H1 (cell line): ENCODE measurements around the gene FAM186B. TPM values are rescaled to one million over a fixed set of nuclear protein-coding genes. Genes with fewer than 3 reads are reported as not detected.

ENCODE experiments used
- CTCF ChIA-PET: fragments of 300-600 bp; sonication (Branson Sonifier 250); formaldehyde crosslinking; loops from one replicate; lab custom pipeline; 2021; ENCODE audit not compliant: partially characterized antibody; lab: Charles Lee
- POLR2A ChIA-PET: fragments of 300-600 bp; sonication (Branson Sonifier 250); formaldehyde crosslinking; loops from one replicate; lab custom pipeline; 2021; ENCODE audit warnings: inconsistent platforms; ENCODE audit not compliant: partially characterized antibody; lab: Charles Lee
- DNase-seq, 2 experiments: peaks; one replicate each; pipeline versions ENCODE4 v3.0.0 to v3.0.0-alpha.2; 2010 to 2022; ENCODE audit warnings: low spot score in 2 of 2, low read depth in 1 of 2, mixed read lengths in 1 of 2
- FAIRE-seq: peaks from 2 replicates; lab custom pipeline; 2011; peaks lifted over from hg19 to GRCh38; lab: Jason Lieb, UNC
- H2AFZ ChIP-seq: 2 replicates; pipeline ENCODE4 v1.8.1; 2012; ENCODE audit warnings: low read length, inconsistent platforms
- H2AK5ac ChIP-seq: 2 replicates; pipeline ENCODE4 v1.6.1; 2013; ENCODE audit warnings: low read depth, low read length
- H2BK120ac ChIP-seq: replicated peaks from 2 replicates; pipeline ENCODE3; 2013; ENCODE audit warnings: low read depth, low read length, inconsistent platforms
- H2BK12ac ChIP-seq: 2 replicates; pipeline ENCODE4 v1.6.1; 2013; ENCODE audit warnings: low read depth, low read length
- H2BK15ac ChIP-seq: 2 replicates; pipeline ENCODE4 v1.6.1; 2013; ENCODE audit warnings: low read length
- H2BK20ac ChIP-seq: 2 replicates; pipeline ENCODE4 v1.6.1; 2013; ENCODE audit warnings: low read length
- H2BK5ac ChIP-seq: 2 replicates; pipeline ENCODE4 v1.6.1; 2013; ENCODE audit warnings: low read depth, low read length
- H3K14ac ChIP-seq: 2 replicates; pipeline ENCODE4 v1.6.1; 2013; ENCODE audit warnings: inconsistent platforms; ENCODE audit not compliant: insufficient read length
- H3K18ac ChIP-seq: 2 replicates; pipeline ENCODE4 v1.6.1; 2013; ENCODE audit warnings: low read length; ENCODE audit errors: extremely low read depth
- H3K23ac ChIP-seq: 2 replicates; pipeline ENCODE4 v1.6.1; 2013; ENCODE audit warnings: inconsistent platforms; ENCODE audit not compliant: insufficient read length
- H3K23me2 ChIP-seq: 2 replicates; pipeline ENCODE4 v1.6.1; 2013; ENCODE audit warnings: low read depth, low read length
- H3K27ac ChIP-seq: 2 replicates; pipeline ENCODE4 v1.6.1; 2011; ENCODE audit warnings: low read depth, low read length, inconsistent platforms
- H3K27me3 ChIP-seq, 4 experiments: replicated peaks in 1 of 4; 1 replicate in 1 of 4; 2 replicates in 3 of 4; pipeline versions ENCODE4 v1.6.1 to v1.8.1; 2011 to 2013; ENCODE audit warnings: low read length in 3 of 4, mild to moderate bottlenecking in 3 of 4, inconsistent platforms in 2 of 4, mixed read lengths in 2 of 4, moderate library complexity in 1 of 4; ENCODE audit not compliant: control insufficient read depth in 3 of 4, insufficient read depth in 3 of 4; ENCODE audit errors: extremely low read depth in 1 of 4
- H3K36me3 ChIP-seq, 4 experiments: 2 replicates each; pipeline versions ENCODE4 v1.6.1 to v1.8.1; 2011 to 2013; ENCODE audit warnings: mild to moderate bottlenecking in 4 of 4, low read length in 3 of 4, moderate library complexity in 2 of 4, control low read depth in 1 of 4, inconsistent platforms in 1 of 4; ENCODE audit not compliant: insufficient read depth in 4 of 4, control insufficient read depth in 2 of 4
- H3K4ac ChIP-seq: replicated peaks from 2 replicates; pipeline ENCODE3; 2013; ENCODE audit warnings: low read length, low read depth, mixed read lengths, inconsistent platforms; ENCODE audit not compliant: insufficient read length
- H3K4me1 ChIP-seq, 4 experiments: replicated peaks in 1 of 4; 1 replicate in 1 of 4; 2 replicates in 3 of 4; pipeline versions ENCODE4 v1.6.1 to v1.8.1; 2011 to 2013; ENCODE audit warnings: low read length in 3 of 4, inconsistent platforms in 2 of 4, mixed read lengths in 1 of 4; ENCODE audit not compliant: insufficient read depth in 4 of 4, control insufficient read depth in 3 of 4
- H3K4me2 ChIP-seq, 2 experiments: 2 replicates each; pipeline versions ENCODE4 v1.6.1 to v1.8.1; 2011 to 2013; ENCODE audit warnings: low read depth in 2 of 2, low read length in 2 of 2, control low read depth in 1 of 2, inconsistent platforms in 1 of 2, mild to moderate bottlenecking in 1 of 2; ENCODE audit not compliant: insufficient read depth in 1 of 2
- H3K4me3 ChIP-seq, 4 experiments: fragments of 200-600, 300-600 bp in 1 of 4; sonication (generic), shearing (Covaris generic), sonication (Bioruptor Twin) in 1 of 4; 2 replicates each; pipeline versions ENCODE4 v1.5.1 to v1.8.1; 2011 to 2016; ENCODE audit warnings: low read length in 4 of 4, low read depth in 3 of 4, control low read depth in 2 of 4, inconsistent platforms in 2 of 4, mild to moderate bottlenecking in 2 of 4, mixed read lengths in 1 of 4, moderate library complexity in 1 of 4; ENCODE audit not compliant: insufficient read depth in 2 of 4; ENCODE audit errors: extremely low read depth in 1 of 4
- H3K56ac ChIP-seq: replicated peaks from 2 replicates; pipeline ENCODE3; 2013; ENCODE audit warnings: low read depth, mild to moderate bottlenecking, mixed read lengths, low read length, inconsistent platforms; ENCODE audit not compliant: insufficient read length
- H3K79me1 ChIP-seq: 2 replicates; pipeline ENCODE4 v1.6.1; 2013; ENCODE audit warnings: low read depth, low read length, control low read depth
- H3K79me2 ChIP-seq, 2 experiments: 2 replicates each; pipeline versions ENCODE4 v1.6.1 to v1.8.1; 2012 to 2013; ENCODE audit warnings: low read length in 2 of 2, mild to moderate bottlenecking in 2 of 2, inconsistent platforms in 1 of 2; ENCODE audit not compliant: insufficient read depth in 2 of 2, control insufficient read depth in 1 of 2
- H3K9ac ChIP-seq, 4 experiments: replicated peaks in 1 of 4; 1 replicate in 1 of 4; 2 replicates in 3 of 4; pipeline versions ENCODE4 v1.6.1 to v1.8.1; 2011 to 2013; ENCODE audit warnings: low read depth in 3 of 4, low read length in 3 of 4, control low read depth in 2 of 4, mild to moderate bottlenecking in 2 of 4, moderate library complexity in 2 of 4, inconsistent platforms in 1 of 4; ENCODE audit errors: extremely low read depth in 1 of 4
- H3K9me3 ChIP-seq, 2 experiments: 2 replicates each; pipeline versions ENCODE4 v1.6.1 to v1.8.1; 2012 to 2013; ENCODE audit warnings: mild to moderate bottlenecking in 2 of 2, moderate library complexity in 2 of 2, control low read depth in 1 of 2, inconsistent platforms in 1 of 2, low read depth in 1 of 2, low read length in 1 of 2, mixed read lengths in 1 of 2; ENCODE audit not compliant: insufficient read depth in 2 of 2
- H4K20me1 ChIP-seq, 2 experiments: replicated peaks in 1 of 2; 2 replicates each; pipeline versions ENCODE3 to v1.8.1; 2011 to 2013; ENCODE audit warnings: inconsistent platforms in 2 of 2, low read length in 2 of 2, mild to moderate bottlenecking in 1 of 2; ENCODE audit not compliant: insufficient read depth in 2 of 2, control insufficient read depth in 1 of 2
- H4K5ac ChIP-seq: 2 replicates; pipeline ENCODE4 v1.6.1; 2013; ENCODE audit warnings: low read length, low read depth, mixed read lengths, inconsistent platforms; ENCODE audit not compliant: insufficient read length
- H4K8ac ChIP-seq: 2 replicates; pipeline ENCODE4 v1.8.0; 2013; ENCODE audit warnings: mild to moderate bottlenecking, moderate library complexity, low read length, inconsistent platforms; ENCODE audit not compliant: insufficient read depth; ENCODE audit errors: extremely low read depth
- H4K91ac ChIP-seq: replicated peaks from 2 replicates; pipeline ENCODE3; 2013; ENCODE audit warnings: low read length, mixed read lengths, inconsistent platforms; ENCODE audit not compliant: insufficient read length
- ASH2L ChIP-seq: fragments of 200-600, 300-600 bp; sonication (generic); IDR thresholded peaks from one replicate; pipeline ENCODE4 v1.7.1; 2017; ENCODE audit warnings: low read length
- ATF3 ChIP-seq: IDR thresholded peaks from 2 replicates; pipeline ENCODE4 v1.6.1; 2011; ENCODE audit warnings: low read depth, mild to moderate bottlenecking, low read length; ENCODE audit not compliant: insufficient read depth
- CBX8 ChIP-seq: fragments of 300-800, 300-1000 bp; sonication (generic); IDR thresholded peaks from 2 replicates; pipeline ENCODE4 v1.7.1; 2016; ENCODE audit warnings: low read depth, low read length, borderline replicate concordance
- CEBPB ChIP-seq: IDR thresholded peaks from 2 replicates; pipeline ENCODE4 v1.6.1; 2012; ENCODE audit warnings: low read depth, low read length
- EGR1 ChIP-seq: IDR thresholded peaks from 2 replicates; pipeline ENCODE4 v1.6.1; 2011; ENCODE audit warnings: low read depth, low read length, borderline replicate concordance
- GABPA ChIP-seq: IDR thresholded peaks from 2 replicates; pipeline ENCODE4 v1.6.1; 2011; ENCODE audit warnings: mild to moderate bottlenecking, low read length, moderate library complexity, borderline replicate concordance; ENCODE audit not compliant: insufficient read depth
- SIX5 ChIP-seq: IDR thresholded peaks from 2 replicates; pipeline ENCODE4 v1.6.1; 2011; ENCODE audit warnings: mild to moderate bottlenecking, low read depth, low read length
- USF2 ChIP-seq: IDR thresholded peaks from 2 replicates; pipeline ENCODE4 v1.6.1; 2011; ENCODE audit warnings: low read length, improper control_type of control experiment
- ZNF274 ChIP-seq: IDR thresholded peaks from 2 replicates; pipeline ENCODE4 v1.7.0; 2012; ENCODE audit warnings: low read length, borderline replicate concordance; ENCODE audit errors: extremely low read depth
- WGBS, 2 experiments: shearing (Covaris generic) in 1 of 2; methylation state at CpG; one replicate each; pipeline versions ENCODE4 v1.1.6 to v1.1.7; 2013 to 2015; ENCODE audit warnings: low lambda C conversion rate in 2 of 2, mixed read lengths in 2 of 2, inconsistent platforms in 1 of 2, low coverage in 1 of 2, missing lambda C conversion rate in 1 of 2; ENCODE audit not compliant: insufficient replicate concordance in 2 of 2, insufficient coverage in 1 of 2, insufficient read length in 1 of 2; ENCODE audit errors: extremely low coverage in 1 of 2, missing lambda C conversion rate in 1 of 2; 5-methylcytosine and 5-hydroxymethylcytosine counted together
- polyA plus RNA-seq, 7 experiments: library from polyadenylated mRNA; depleted of rRNA in 3 of 7; stranded (reverse) in 5 of 7; unstranded in 2 of 7; fragments of >200 nt in 5 of 7; fragments of 200-250 nt in 2 of 7; gene quantifications; 1 replicate in 5 of 7; 2 replicates in 1 of 7; 4 replicates in 1 of 7; pipeline versions ENCODE4 v1.2.1 to v1.2.3, GENCODE V29; 2011 to 2013; ENCODE audit warnings: missing spikeins in 2 of 7, mixed read lengths in 2 of 7
- total RNA-seq: library from RNA; stranded (reverse); fragmentation: NEBNext Ultra II Directional; extraction: Animal tissue kit (Norgen Biotek cat#: 25700); gene quantifications from 2 replicates; pipeline ENCODE4 v1.2.1, GENCODE V29; 2021

The FAM186B gene
- total and polyA plus RNA-seq, 2 of the 8 experiments (the other 6 are each of a cell fraction or from before 2014, with no cell fraction given): 0.12 to 0.73 TPM

GRCh38 chr12:49588721-49589516 lies 16.5 kb downstream of the FAM186B start:
- Histone ChIP-seq H2BK20ac (no peak overlapping the region), H3K27me3 (no peaks in the 10 kb centered on the region), H3K4me2 (no peak overlapping the region), H3K4me1 (no peaks in the 10 kb centered on the region; a peak in 1 of 7 replicates), H2AFZ (no peak overlapping the region), H3K79me2 (no peaks in the 10 kb centered on the region), H2BK120ac (no peak overlapping the region), H3K9ac (no peak overlapping the region), H2BK15ac (no peak overlapping the region), H3K36me3 (no peaks in the 10 kb centered on the region; a peak in 1 of 8 replicates), H4K20me1 (peaks cover 0 to 2% of the 10 kb centered on the region in 2 experiments), H3K23ac (no peak overlapping the region), H3K9me3 (no peaks in the 10 kb centered on the region), H3K18ac (no peak overlapping the region), H3K56ac (no peak overlapping the region), H3K79me1 (no peaks in the 10 kb centered on the region), H3K14ac (no peak overlapping the region), H3K4ac (no peak overlapping the region), H2AK5ac (no peak overlapping the region), H4K91ac (no peak overlapping the region), H3K27ac (peak overlapping the region; percentile 38; the same call in 1 of the 2 replicates), H4K5ac (no peak overlapping the region), H3K23me2 (no peaks in the 10 kb centered on the region; the same call in 1 of the 2 replicates), H3K4me3 (no peak overlapping the region), H4K8ac (no peak overlapping the region), H2BK12ac (no peak overlapping the region), H2BK5ac (no peak overlapping the region)
- no peak for DNase-seq
- FAIRE-seq: no peak
- POLR2A ChIA-PET: interaction anchor here (1.1 kb wide), 1 partner anchor 153 kb away, joined by 3 read pairs; no protein-coding TSS in a partner anchor
- WGBS, 2 experiments: 88% methylated on average over 4 of the region's 4 CpGs; no CpG with 5 or more reads in 1 of the 2 experiments
- CTCF ChIA-PET: interaction anchor here (0.6 to 2.4 kb wide), 10 partner anchors 9 to 230 kb away, joined by 3 to 12 read pairs (median 5); no protein-coding TSS in a partner anchor
- TF ChIP-seq CBX8 (no peak), USF2 (no peak), ATF3 (no peak), EGR1 (no peak), SIX5 (no peak), ZNF274 (no peak), CEBPB (no peak), GABPA (no peak), ASH2L (no peak)
